HepG2 (cell line): ENCODE data around the gene CDC23. TPM values are rescaled to one million over a fixed set of nuclear protein-coding genes. Genes with fewer than 3 reads are reported as not detected.

Experiments used
- ADNP ChIP-seq: sonication (generic); formaldehyde crosslinking; IDR thresholded peaks from 2 replicates; pipeline ENCODE4 v1.4.0; 2020; ENCODE audit warnings: missing genetic modification reagents
- AKAP8 ChIP-seq: sonication (generic); formaldehyde crosslinking; IDR thresholded peaks from 2 replicates; pipeline ENCODE4 v1.5.1; 2020; ENCODE audit warnings: mild to moderate bottlenecking, missing genetic modification reagents
- ARID2 ChIP-seq: sonication (generic); formaldehyde crosslinking; IDR thresholded peaks from 2 replicates; pipeline ENCODE4 v1.8.1; 2022; ENCODE audit warnings: mild to moderate bottlenecking, missing genetic modification reagents, borderline replicate concordance
- CCDC6 ChIP-seq: sonication (generic); formaldehyde crosslinking; IDR thresholded peaks from 2 replicates; pipeline ENCODE4 v1.8.1; 2022; ENCODE audit warnings: mild to moderate bottlenecking, missing genetic modification reagents, moderate library complexity
- CHD4 ChIP-seq: fragments of 200-600 bp; sonication (generic); IDR thresholded peaks from 2 replicates; pipeline ENCODE4 v1.7.0; 2017; ENCODE audit warnings: mild to moderate bottlenecking, low read length, borderline replicate concordance
- HNRNPH1 ChIP-seq: fragments of 200-400 bp; formaldehyde crosslinking; optimal IDR thresholded peaks from 2 replicates; pipeline ENCODE3; 2017; ENCODE audit warnings: mild to moderate bottlenecking, low read depth, low read length
- HOXA5 ChIP-seq: sonication (generic); formaldehyde crosslinking; IDR thresholded peaks from 2 replicates; pipeline ENCODE4 v1.4.0; 2020; ENCODE audit warnings: missing genetic modification reagents
- KAT2B ChIP-seq: fragments of 150-350 bp; IDR thresholded peaks from 2 replicates; pipeline ENCODE4 v1.6.1; 2014; ENCODE audit warnings: low read depth, low read length, borderline replicate concordance
- NFATC3 ChIP-seq: sonication (generic); formaldehyde crosslinking; IDR thresholded peaks from 2 replicates; pipeline ENCODE4 v1.5.1; 2020; ENCODE audit warnings: mild to moderate bottlenecking, missing genetic modification reagents
- RBAK ChIP-seq: sonication (generic); formaldehyde crosslinking; IDR thresholded peaks from 2 replicates; pipeline ENCODE4 v1.5.1; 2020; ENCODE audit warnings: mild to moderate bottlenecking, missing genetic modification reagents
- RFXANK ChIP-seq: IDR thresholded peaks from 2 replicates; pipeline ENCODE4 v1.6.1; 2016
- RXRA ChIP-seq: sonication (generic); formaldehyde crosslinking; IDR thresholded peaks from 2 replicates; pipeline ENCODE4 v1.5.1; 2020; ENCODE audit warnings: missing genetic modification reagents
- SIX4 ChIP-seq: sonication (generic); formaldehyde crosslinking; IDR thresholded peaks from 2 replicates; pipeline ENCODE4 v1.4.0; 2020; ENCODE audit warnings: missing genetic modification reagents
- SNAI1 ChIP-seq: sonication (generic); formaldehyde crosslinking; IDR thresholded peaks from 2 replicates; pipeline ENCODE4 v1.5.0; 2020; ENCODE audit warnings: mild to moderate bottlenecking, missing genetic modification reagents, borderline replicate concordance
- TOE1 ChIP-seq: sonication (generic); formaldehyde crosslinking; IDR thresholded peaks from 2 replicates; pipeline ENCODE4 v1.4.0; 2020; ENCODE audit warnings: mild to moderate bottlenecking, missing genetic modification reagents
- TRIM24 ChIP-seq: sonication (generic); formaldehyde crosslinking; IDR thresholded peaks from 2 replicates; pipeline ENCODE4 v1.8.0; 2022; ENCODE audit warnings: mild to moderate bottlenecking, missing genetic modification reagents
- ZFY ChIP-seq: sonication (generic); formaldehyde crosslinking; IDR thresholded peaks from 2 replicates; pipeline ENCODE4 v1.4.0; 2020; ENCODE audit warnings: missing genetic modification reagents
- ZNF101 ChIP-seq: sonication (generic); formaldehyde crosslinking; IDR thresholded peaks from 2 replicates; pipeline ENCODE4 v1.4.0; 2020; ENCODE audit warnings: mild to moderate bottlenecking, low read depth, missing genetic modification reagents, borderline replicate concordance
- ZNF264 ChIP-seq: sonication (generic); formaldehyde crosslinking; IDR thresholded peaks from 2 replicates; pipeline ENCODE4 v1.4.0; 2020; ENCODE audit warnings: missing genetic modification reagents
- ZNF709 ChIP-seq: sonication (generic); formaldehyde crosslinking; IDR thresholded peaks from 2 replicates; pipeline ENCODE4 v1.5.0; 2020; ENCODE audit warnings: mild to moderate bottlenecking, missing genetic modification reagents
- ZNF768 ChIP-seq: sonication (generic); formaldehyde crosslinking; IDR thresholded peaks from 2 replicates; pipeline ENCODE4 v1.4.0; 2020; ENCODE audit warnings: missing genetic modification reagents
- polyA plus RNA-seq, 8 experiments: library from polyadenylated mRNA; depleted of rRNA in 3 of 8; stranded (reverse) in 7 of 8; unstranded in 1 of 8; fragments of >200 nt; fragmentation: Illumina TruSeq in 4 of 8; extraction: Trizol in 4 of 8; gene quantifications; 2 replicates each; pipeline versions ENCODE4 v1.2.1 to v1.2.3, GENCODE V29; 2011 to 2016; ENCODE audit warnings: low read depth in 4 of 8, missing spikeins in 1 of 8, mixed read lengths in 1 of 8; ENCODE audit not compliant: insufficient read depth in 1 of 8
- total RNA-seq, 5 experiments: library from RNA; depleted of rRNA; stranded (reverse); fragments of >200 nt; fragmentation: Illumina TruSeq; extraction: Trizol; gene quantifications; 2 replicates each; pipeline ENCODE4 v1.2.3, GENCODE V29; 2016; ENCODE audit warnings: low read depth in 1 of 5
- TF ChIP-seq, protein P1 (sequence below): sonication (generic); formaldehyde crosslinking; IDR thresholded peaks from 2 replicates; pipeline ENCODE4 v1.4.0; 2020; ENCODE audit warnings: low read depth, mild to moderate bottlenecking, missing genetic modification reagents
- TF ChIP-seq, protein P2 (sequence below): sonication (generic); formaldehyde crosslinking; IDR thresholded peaks from 2 replicates; pipeline ENCODE4 v1.5.1; 2020; ENCODE audit warnings: mild to moderate bottlenecking, missing genetic modification reagents, borderline replicate concordance
- TF ChIP-seq, protein P3 (sequence below): sonication (generic); formaldehyde crosslinking; IDR thresholded peaks from 2 replicates; pipeline ENCODE4 v1.4.0; 2020; ENCODE audit warnings: missing genetic modification reagents, borderline replicate concordance

The CDC23 gene
- total and polyA plus RNA-seq, 2 of the 13 experiments (the other 11 are each of a cell fraction or from before 2014, with no cell fraction given): 38.3 to 47.7 TPM

DNA sequence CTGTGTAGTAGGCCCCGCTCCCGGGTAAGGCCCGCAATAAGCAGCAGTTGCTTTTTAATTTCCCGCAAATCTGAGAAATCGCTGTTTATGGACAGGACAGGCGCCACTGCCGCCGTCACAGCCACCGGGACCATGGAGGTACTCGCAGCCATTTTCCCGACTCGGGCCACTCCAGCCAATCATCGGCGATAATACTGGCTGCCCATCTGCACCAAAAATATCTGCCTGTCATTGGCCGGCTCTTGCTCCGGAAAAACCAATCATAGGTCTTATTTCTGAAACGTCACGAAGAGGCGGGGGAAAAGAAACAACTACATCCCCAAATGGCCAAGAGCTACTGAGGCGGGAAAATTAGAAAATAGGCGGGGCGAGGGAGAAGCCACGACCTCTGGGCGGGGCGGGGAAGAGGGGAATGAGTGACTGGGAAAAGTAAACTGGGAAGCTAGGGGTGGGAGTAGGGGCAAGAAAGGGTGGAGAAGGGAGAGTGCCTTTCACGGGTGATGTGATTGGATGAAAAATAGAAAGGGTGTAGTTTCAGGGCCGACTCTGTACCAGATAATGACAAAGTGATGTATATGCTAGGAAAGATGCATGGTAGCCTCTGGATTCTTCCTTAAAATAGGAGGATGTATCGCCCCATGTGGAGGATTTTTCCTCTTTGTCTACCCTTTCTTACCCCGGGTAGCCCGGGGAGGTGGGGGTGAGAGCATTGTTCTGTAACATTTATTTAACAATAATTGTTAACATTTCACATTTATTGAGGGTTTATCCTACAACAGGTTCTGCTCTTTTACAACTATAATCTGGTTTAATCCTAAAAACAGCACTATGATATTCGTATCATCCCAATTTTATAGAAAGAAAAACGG is at the start of gene CDC23 (continued):
- TF ChIP-seq SNAI1 (CRISPR knock-in tag): no peak
- TF ChIP-seq CHD4: peak; percentile 60; the same call in 1 of the 2 replicates
- peak; percentile 79 for TF ChIP-seq NFATC3 (CRISPR knock-in tag)
- peak; percentile 81 for TF ChIP-seq ZFY
- peak; percentile 47; the same call in 1 of the 2 replicates for TF ChIP-seq RXRA
- no peak; the same call in 1 of the 2 replicates for TF ChIP-seq ARID2 (CRISPR knock-in tag)
- TF ChIP-seq RBAK (CRISPR knock-in tag): no peak
- TF ChIP-seq ZNF768 (CRISPR knock-in tag): no peak
- TF ChIP-seq, protein P1, sequence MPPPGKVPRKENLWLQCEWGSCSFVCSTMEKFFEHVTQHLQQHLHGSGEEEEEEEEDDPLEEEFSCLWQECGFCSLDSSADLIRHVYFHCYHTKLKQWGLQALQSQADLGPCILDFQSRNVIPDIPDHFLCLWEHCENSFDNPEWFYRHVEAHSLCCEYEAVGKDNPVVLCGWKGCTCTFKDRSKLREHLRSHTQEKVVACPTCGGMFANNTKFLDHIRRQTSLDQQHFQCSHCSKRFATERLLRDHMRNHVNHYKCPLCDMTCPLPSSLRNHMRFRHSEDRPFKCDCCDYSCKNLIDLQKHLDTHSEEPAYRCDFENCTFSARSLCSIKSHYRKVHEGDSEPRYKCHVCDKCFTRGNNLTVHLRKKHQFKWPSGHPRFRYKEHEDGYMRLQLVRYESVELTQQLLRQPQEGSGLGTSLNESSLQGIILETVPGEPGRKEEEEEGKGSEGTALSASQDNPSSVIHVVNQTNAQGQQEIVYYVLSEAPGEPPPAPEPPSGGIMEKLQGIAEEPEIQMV (CRISPR knock-in tag): no peak
- TF ChIP-seq, protein P2, sequence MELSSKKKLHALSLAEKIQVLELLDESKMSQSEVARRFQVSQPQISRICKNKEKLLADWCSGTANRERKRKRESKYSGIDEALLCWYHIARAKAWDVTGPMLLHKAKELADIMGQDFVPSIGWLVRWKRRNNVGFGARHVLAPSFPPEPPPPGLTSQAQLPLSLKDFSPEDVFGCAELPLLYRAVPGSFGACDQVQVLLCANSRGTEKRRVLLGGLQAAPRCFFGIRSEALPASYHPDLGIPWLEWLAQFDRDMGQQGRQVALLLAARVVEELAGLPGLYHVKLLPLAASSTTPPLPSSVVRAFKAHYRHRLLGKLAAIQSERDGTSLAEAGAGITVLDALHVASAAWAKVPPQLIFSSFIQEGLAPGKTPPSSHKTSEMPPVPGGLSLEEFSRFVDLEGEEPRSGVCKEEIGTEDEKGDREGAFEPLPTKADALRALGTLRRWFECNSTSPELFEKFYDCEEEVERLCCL (CRISPR knock-in tag): no peak
- TF ChIP-seq ZNF101 (CRISPR knock-in tag): no peak
- TF ChIP-seq, protein P3, sequence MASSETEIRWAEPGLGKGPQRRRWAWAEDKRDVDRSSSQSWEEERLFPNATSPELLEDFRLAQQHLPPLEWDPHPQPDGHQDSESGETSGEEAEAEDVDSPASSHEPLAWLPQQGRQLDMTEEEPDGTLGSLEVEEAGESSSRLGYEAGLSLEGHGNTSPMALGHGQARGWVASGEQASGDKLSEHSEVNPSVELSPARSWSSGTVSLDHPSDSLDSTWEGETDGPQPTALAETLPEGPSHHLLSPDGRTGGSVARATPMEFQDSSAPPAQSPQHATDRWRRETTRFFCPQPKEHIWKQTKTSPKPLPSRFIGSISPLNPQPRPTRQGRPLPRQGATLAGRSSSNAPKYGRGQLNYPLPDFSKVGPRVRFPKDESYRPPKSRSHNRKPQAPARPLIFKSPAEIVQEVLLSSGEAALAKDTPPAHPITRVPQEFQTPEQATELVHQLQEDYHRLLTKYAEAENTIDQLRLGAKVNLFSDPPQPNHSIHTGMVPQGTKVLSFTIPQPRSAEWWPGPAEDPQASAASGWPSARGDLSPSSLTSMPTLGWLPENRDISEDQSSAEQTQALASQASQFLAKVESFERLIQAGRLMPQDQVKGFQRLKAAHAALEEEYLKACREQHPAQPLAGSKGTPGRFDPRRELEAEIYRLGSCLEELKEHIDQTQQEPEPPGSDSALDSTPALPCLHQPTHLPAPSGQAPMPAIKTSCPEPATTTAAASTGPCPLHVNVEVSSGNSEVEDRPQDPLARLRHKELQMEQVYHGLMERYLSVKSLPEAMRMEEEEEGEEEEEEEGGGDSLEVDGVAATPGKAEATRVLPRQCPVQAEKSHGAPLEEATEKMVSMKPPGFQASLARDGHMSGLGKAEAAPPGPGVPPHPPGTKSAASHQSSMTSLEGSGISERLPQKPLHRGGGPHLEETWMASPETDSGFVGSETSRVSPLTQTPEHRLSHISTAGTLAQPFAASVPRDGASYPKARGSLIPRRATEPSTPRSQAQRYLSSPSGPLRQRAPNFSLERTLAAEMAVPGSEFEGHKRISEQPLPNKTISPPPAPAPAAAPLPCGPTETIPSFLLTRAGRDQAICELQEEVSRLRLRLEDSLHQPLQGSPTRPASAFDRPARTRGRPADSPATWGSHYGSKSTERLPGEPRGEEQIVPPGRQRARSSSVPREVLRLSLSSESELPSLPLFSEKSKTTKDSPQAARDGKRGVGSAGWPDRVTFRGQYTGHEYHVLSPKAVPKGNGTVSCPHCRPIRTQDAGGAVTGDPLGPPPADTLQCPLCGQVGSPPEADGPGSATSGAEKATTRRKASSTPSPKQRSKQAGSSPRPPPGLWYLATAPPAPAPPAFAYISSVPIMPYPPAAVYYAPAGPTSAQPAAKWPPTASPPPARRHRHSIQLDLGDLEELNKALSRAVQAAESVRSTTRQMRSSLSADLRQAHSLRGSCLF: no peak
- TF ChIP-seq RFXANK (CRISPR knock-in tag): 0 out of 2 replicates have a peak, but pooled peaks have one; percentile 24
- TF ChIP-seq AKAP8 (CRISPR knock-in tag): no peak
- TF ChIP-seq TRIM24 (CRISPR knock-in tag): no peak
- TF ChIP-seq HNRNPH1: no peak
- no peak for TF ChIP-seq SIX4 (CRISPR knock-in tag)
- no peak for TF ChIP-seq TOE1 (CRISPR knock-in tag)
- TF ChIP-seq ADNP (CRISPR knock-in tag): no peak
- TF ChIP-seq CCDC6: no peak
- peak; percentile 51; the same call in 1 of the 2 replicates for TF ChIP-seq HOXA5 (CRISPR knock-in tag)
- peak; percentile 43; the same call in 1 of the 2 replicates for TF ChIP-seq ZNF264
- TF ChIP-seq KAT2B: no peak
- TF ChIP-seq ZNF709 (CRISPR knock-in tag): 0 out of 2 replicates have a peak, but pooled peaks have one; percentile 52
